Fibroblast of upper back skin (primary cell): Measurements from ENCODE around the gene NPAS3.

Source experiments
- DNase-seq: peaks from one replicate; pipeline ENCODE4 v3.0.0-alpha.2; 2013

The NPAS3 gene

GRCh38 chr14:33188880-33189279, 250.2 kb downstream of the NPAS3 start:
- DNase-seq = no peak

- no peak for DNase-seq
Observed at GRCh38 chr14:33191855-33192254, 253.2 kb downstream of the NPAS3 start.

GRCh38 chr14:33194551-33194950, 255.9 kb downstream of the NPAS3 start:
- no peak for DNase-seq

- DNase-seq = no peak
Observed at GRCh38 chr14:33198684-33199083, 260.0 kb downstream of the NPAS3 start.

- DNase-seq = no peak
Observed at GRCh38 chr14:33201116-33201515, 262.4 kb downstream of the NPAS3 start.

- no peak for DNase-seq
Observed at GRCh38 chr14:33206981-33207380, 268.3 kb downstream of the NPAS3 start.

GRCh38 chr14:33207467-33208017, 268.9 kb downstream of the NPAS3 start:
- DNase-seq = no peak

GRCh38 chr14:33210311-33210710, 271.6 kb downstream of the NPAS3 start:
- peak; percentile 30 for DNase-seq

- no peak for DNase-seq
Observed at GRCh38 chr14:33218026-33218425, 279.3 kb downstream of the NPAS3 start.

- DNase-seq = no peak
Observed at GRCh38 chr14:33219957-33220356, 281.3 kb downstream of the NPAS3 start.

- DNase-seq = peak; percentile 9
Observed at GRCh38 chr14:33229269-33229929, 290.7 kb downstream of the NPAS3 start.

- no peak for DNase-seq
Observed at GRCh38 chr14:33230021-33230420, 291.3 kb downstream of the NPAS3 start.

GRCh38 chr14:33232031-33232430, 293.4 kb downstream of the NPAS3 start:
- no peak for DNase-seq

- peak; percentile 34 for DNase-seq
Observed at GRCh38 chr14:33237115-33237740, 298.5 kb downstream of the NPAS3 start.

GRCh38 chr14:33239465-33239864, 300.8 kb downstream of the NPAS3 start:
- DNase-seq = no peak

- DNase-seq = no peak
Observed at GRCh38 chr14:33240466-33240865, 301.8 kb downstream of the NPAS3 start.

GRCh38 chr14:33241331-33241730, 302.7 kb downstream of the NPAS3 start:
- no peak for DNase-seq

GRCh38 chr14:33249233-33249820, 310.6 kb downstream of the NPAS3 start:
- DNase-seq = no peak

GRCh38 chr14:33250963-33251362, 312.3 kb downstream of the NPAS3 start:
- DNase-seq = no peak

GRCh38 chr14:33254342-33254741, 315.7 kb downstream of the NPAS3 start:
- no peak for DNase-seq

GRCh38 chr14:33254861-33255395, 316.2 kb downstream of the NPAS3 start:
- no peak for DNase-seq

GRCh38 chr14:33257796-33258195, 319.1 kb downstream of the NPAS3 start:
- DNase-seq = no peak

- no peak for DNase-seq
Observed at GRCh38 chr14:33259764-33260163, 321.1 kb downstream of the NPAS3 start.

- peak; percentile 45 for DNase-seq
Observed at GRCh38 chr14:33271216-33271615, 332.5 kb downstream of the NPAS3 start.
